Right ventricle myocardium inferior (tissue), 1 donor: ENCODE results near the gene NCAM1. TPM values are rescaled to one million over a fixed set of nuclear protein-coding genes. Genes with fewer than 3 reads are reported as not detected.
A peak's percentile ranks its signal among the peaks of the same experiment; 100 is the strongest.

Experiments used
- ATAC-seq: fragments of 200-7000 bp; cut with Tn5 transposase; one replicate; pipeline ENCODE4 v1.9.1; 2020; ENCODE audit warnings: mild to moderate bottlenecking, moderate library complexity
- DNase-seq: peaks from one replicate; pipeline ENCODE4 v3.0.0; 2021; ENCODE audit errors: missing footprints
- intact Hi-C: fragments of 100-400 bp; cut with DNase I; formaldehyde crosslinking; loops from one replicate; pipeline ENCODE4 v1.11.0; 2022
- total RNA-seq: library from RNA; stranded (reverse); fragmentation: NEBNext Ultra II Directional; extraction: Animal tissue kit (Norgen Biotek cat#: 25700); gene quantifications from one replicate; pipeline ENCODE4 v1.2.1, GENCODE V29; 2021
- donor health status: DM: no; HTN: yes; CAD: no; lungs with severe emphysema.

The NCAM1 gene
- total RNA-seq, 1 donor from 2014 or later: 250 TPM

DNA sequence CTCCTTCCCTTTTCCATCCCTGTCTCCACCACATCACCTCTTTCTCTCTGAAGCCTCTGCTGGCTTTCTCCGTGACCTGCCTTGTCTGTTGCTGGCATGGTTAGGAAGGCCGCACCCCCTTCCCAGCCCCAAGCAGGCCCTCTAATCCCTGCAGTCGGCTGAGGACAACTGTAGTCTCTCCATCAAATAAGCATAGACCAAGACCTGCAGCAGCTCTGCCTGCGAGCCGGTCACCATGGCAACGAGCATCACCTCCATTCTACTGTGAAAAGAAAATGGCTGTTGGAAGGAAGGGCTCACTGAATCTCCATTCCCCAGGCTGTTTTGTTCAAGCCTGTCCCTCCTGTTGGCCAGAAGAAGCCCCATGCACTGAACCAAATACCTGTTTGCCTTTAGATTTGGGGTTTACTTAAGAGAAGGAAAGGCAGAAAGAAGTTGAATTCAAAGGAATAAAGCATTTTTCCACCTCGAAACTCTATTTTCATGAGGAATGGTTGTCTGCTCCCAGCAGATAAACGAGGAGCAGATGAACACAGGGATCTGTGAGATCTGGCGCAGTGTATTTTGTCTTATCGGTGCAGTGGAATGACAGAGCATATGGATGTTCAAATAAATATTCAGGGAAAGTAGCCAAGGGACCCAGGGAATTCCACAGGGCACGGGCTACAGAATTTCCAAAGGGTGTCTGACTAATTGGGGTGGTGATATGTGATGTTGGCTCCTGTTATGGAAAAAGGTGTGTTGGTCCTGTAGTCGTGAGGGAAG lies 240.0 kb downstream of the NCAM1 start:
- no peak for ATAC-seq
- intact Hi-C loops: no loop called here
- DNase-seq: no peak

GRCh38 chr11:113202431-113202830 lies 241.2 kb downstream of the NCAM1 start:
- no peak for DNase-seq
- ATAC-seq: no peak
- intact Hi-C loops: no loop called here

- no peak for ATAC-seq
- no peak for DNase-seq
- intact Hi-C loops: no loop called here
Measured at GRCh38 chr11:113203141-113203753, 242.0 kb downstream of the NCAM1 start.

DNA sequence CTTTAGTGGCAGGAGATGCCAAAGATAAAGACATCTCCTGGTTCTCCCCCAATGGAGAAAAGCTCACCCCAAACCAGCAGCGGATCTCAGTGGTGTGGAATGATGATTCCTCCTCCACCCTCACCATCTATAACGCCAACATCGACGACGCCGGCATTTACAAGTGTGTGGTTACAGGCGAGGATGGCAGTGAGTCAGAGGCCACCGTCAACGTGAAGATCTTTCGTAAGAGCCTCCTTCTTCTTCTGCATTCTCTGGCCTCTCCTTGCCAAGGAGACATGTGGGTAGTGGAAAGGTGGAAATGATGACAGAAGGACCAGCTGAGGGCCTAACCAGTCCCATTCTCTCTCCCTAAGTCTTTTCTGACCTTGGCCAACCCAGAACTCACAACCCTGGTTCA lies 243.1 kb downstream of the NCAM1 start:
- DNase-seq (no peak), ATAC-seq (no peak)
- intact Hi-C loops: no loop called here

DNA sequence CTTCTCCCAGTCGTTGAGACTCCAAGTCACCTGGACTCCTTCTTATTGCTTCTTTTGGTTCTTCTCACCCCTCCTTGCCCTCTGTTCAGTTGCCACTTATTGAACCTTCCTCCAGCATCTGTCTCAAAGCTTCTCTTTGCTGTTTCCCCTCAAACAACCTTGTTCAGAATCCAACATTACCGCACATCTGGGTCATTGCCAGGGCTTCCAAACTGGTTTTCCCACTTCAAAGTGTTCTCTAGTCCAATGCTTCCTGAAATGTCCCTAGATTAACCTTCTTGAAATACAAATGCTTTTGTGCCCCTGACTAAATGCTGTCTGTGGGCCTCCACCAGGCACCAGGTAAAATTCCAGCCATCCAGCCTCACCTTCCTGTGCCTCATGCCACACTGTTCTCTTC lies 252.3 kb downstream of the NCAM1 start:
- ATAC-seq (no peak), DNase-seq (no peak)
- intact Hi-C loops: loop anchor here (5.0 kb wide), 1 partner anchor 34 kb away; no protein-coding TSS in a partner anchor

- intact Hi-C loops: no loop called here
- ATAC-seq (no peak), DNase-seq (no peak)
Measured at GRCh38 chr11:113222241-113222640, 261.0 kb downstream of the NCAM1 start.

GRCh38 chr11:113234888-113235287 lies 273.7 kb downstream of the NCAM1 start:
- DNase-seq: no peak
- no peak for ATAC-seq
- intact Hi-C loops: no loop called here

DNA sequence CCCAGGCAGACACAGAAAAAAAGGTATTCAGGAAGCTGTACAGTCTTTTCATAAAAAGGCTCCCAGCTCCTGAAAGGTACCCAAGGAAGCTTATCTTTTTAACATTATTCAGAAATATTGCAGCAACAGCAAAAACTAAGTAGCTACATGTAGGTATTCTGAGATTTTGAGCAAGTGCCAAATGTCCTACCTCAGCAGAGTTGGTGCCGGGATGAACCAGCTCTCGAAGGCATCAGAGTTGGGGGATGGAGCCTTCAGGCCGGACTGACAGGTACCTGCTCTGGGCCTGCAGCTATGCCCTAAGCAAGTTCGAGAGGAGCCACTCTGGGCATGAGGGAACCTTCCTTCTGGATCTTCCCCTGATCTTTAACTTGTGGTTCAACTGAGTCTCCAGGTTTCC lies 276.0 kb downstream of the NCAM1 start:
- intact Hi-C loops: no loop called here
- no peak for ATAC-seq
- DNase-seq: no peak

DNA sequence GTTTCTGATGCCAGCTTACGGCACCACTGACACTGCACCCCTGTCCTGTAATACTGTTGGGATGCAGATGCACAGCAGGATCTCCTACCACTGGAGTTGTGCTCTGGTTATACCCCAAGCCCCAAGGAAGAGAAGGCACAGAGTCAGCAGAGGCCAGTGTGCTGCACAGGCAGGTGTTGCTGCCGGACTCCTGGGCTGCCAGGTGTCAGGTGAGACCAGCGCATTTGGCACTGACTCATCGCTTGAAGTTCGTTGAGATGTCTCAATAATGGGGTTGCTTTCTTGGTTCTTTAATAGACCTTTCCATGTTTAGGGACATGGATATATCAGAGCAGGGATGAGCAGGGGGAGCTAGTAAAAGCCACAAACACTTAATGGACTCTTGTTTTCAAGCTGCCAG lies 277.5 kb downstream of the NCAM1 start:
- ATAC-seq (no peak), DNase-seq (no peak)
- intact Hi-C loops: no loop called here

GRCh38 chr11:113240389-113240788 lies 279.2 kb downstream of the NCAM1 start:
- no peak for DNase-seq
- intact Hi-C loops: no loop called here
- ATAC-seq: no peak

GRCh38 chr11:113240790-113241635 lies 279.8 kb downstream of the NCAM1 start:
- ATAC-seq (no peak), DNase-seq (no peak)
- intact Hi-C loops: no loop called here

DNA sequence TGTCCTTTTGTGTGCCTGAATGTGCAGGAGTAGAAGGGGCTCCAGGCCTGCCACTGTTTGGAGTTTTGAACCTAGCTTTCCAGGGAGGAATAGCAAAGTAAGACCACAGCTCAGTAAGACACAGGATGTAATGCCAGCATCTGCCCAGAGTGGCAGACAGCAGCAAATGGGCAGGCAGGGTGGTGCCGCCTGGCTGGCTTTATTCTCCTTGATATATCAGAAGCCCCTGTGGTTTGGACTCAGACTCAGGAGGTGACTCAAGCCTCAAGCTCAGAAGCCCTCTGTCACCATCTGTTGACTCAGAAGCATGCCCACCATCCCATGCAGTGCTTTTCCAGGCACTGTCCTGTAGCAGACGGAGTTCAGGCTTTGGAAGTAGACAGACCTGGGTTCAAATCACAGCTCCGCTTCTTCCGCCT lies 280.4 kb downstream of the NCAM1 start:
- no peak for ATAC-seq
- no peak for DNase-seq
- intact Hi-C loops: no loop called here

- ATAC-seq (no peak), DNase-seq (no peak)
Measured at GRCh38 chr11:113242060-113242459, 280.8 kb downstream of the NCAM1 start.

DNA sequence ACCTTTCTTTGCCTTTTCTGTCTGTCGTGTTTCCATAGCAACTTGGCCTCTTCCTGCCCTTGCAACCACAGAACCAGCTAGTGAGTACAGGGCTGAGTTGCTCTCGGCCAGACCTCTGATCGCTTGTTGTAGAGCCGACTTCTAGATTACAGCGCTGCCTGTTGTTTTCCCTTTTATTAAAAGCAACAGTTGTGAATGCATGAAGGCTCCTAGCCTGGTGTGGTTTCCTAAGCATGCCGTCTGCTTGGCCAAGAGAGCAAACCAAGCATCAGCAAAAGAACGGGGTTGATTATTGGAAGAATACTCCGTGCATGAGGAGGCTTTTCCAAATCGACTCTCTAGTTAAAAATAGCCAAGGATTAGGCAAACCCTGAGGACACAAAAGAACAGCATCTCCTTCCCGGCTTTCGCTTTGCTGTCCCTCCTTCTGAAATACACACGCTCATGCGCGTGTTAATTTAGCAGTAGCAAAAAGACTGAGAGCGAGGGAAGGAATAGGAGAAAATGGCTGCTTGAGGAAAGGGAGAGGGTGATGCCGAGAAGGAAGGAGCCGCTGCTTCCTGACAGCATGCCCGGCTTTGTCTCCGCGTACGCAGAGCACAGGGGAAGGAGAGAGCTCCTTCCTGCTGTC lies 281.7 kb downstream of the NCAM1 start:
- DNase-seq: no peak
- ATAC-seq: peak; percentile 64
- intact Hi-C loops: no loop called here

More at GRCh38 chr11:113242060-113242459, 280.8 kb downstream of the NCAM1 start:
- intact Hi-C loops: no loop called here

GRCh38 chr11:113243696-113244095 lies 282.5 kb downstream of the NCAM1 start:
- no peak for DNase-seq
- intact Hi-C loops: no loop called here
- no peak for ATAC-seq

DNA sequence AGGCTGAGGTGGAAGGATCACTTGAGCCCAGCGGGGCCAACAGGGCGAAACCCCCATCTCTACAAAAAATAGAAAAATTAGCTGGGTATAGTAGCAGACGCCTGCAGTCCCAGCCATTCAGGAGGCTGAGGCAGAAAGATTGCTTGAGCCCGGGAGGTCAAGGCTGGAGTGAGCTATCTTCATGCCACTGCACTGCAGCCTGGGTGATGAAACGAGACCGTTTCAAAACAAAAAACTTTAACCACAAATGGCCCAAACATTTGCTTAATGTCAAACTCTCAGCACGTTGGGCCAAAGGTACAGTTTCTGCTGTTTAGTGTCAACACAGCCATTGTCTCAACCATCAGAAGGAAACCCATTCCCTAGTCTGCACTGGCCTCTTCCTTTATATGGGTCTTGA lies 284.0 kb downstream of the NCAM1 start:
- DNase-seq (no peak), ATAC-seq (no peak)
- intact Hi-C loops: loop anchor here (5.0 kb wide), 1 partner anchor 33 kb away; no protein-coding TSS in a partner anchor

GRCh38 chr11:113247221-113247620 lies 286.0 kb downstream of the NCAM1 start:
- DNase-seq (no peak), ATAC-seq (no peak)
- intact Hi-C loops: loop anchor here (5.0 kb wide), 1 partner anchor 35 kb away; no protein-coding TSS in a partner anchor

DNA sequence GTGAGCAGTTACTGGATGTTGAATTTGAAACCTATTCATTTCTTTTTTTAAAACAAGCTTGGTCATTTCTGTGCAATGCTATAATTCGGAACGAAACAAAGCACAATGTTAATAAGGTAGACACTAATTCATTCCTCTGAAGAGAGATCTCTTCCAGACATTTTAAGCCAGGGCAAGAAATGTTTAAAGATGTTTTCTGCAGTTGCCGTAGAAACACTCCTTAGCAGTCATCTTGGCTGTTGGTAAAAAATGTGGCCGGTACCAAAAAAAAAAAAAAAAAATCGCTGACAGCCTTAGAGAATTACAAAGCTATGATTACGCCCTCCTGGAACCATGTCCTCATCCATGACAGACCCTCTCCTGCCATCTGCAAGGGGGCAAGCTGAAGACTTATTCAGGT lies 286.7 kb downstream of the NCAM1 start:
- DNase-seq (no peak), ATAC-seq (no peak)
- intact Hi-C loops: loop anchor here (5.0 kb wide), 1 partner anchor 36 kb away; no protein-coding TSS in a partner anchor
